Spinal cord (tissue), 10 donors: ENCODE results near the gene IQSEC3. TPM values are rescaled to one million over a fixed set of nuclear protein-coding genes. Genes with fewer than 3 reads are reported as not detected.
"Not testable (repeated sequence)": the region's sequence is repeated elsewhere in the genome, so short reads cannot be mapped to it uniquely, and the experiment has no call there.

Experiments used
- DNase-seq, 6 donors: peaks; one replicate each; pipeline versions ENCODE4 v3.0.0 to v3.0.0-alpha.2; 2013 to 2015; ENCODE audit warnings: low spot score in 6 of 6, low read depth in 4 of 6
- H3K27ac ChIP-seq: one replicate; pipeline ENCODE4 v1.5.1; 2013; ENCODE audit warnings: low read depth, low read length, control low read depth
- H3K27me3 ChIP-seq: one replicate; pipeline ENCODE4 v1.6.1; 2013; ENCODE audit warnings: low read length; ENCODE audit not compliant: control insufficient read depth, insufficient read depth
- H3K36me3 ChIP-seq: one replicate; pipeline ENCODE4 v1.6.1; 2013; ENCODE audit warnings: low read length; ENCODE audit not compliant: control insufficient read depth, insufficient read depth
- H3K4me1 ChIP-seq: one replicate; pipeline ENCODE4 v1.6.1; 2013; ENCODE audit warnings: low read length; ENCODE audit not compliant: control insufficient read depth, insufficient read depth
- H3K4me3 ChIP-seq: one replicate; pipeline ENCODE4 v1.5.1; 2013; ENCODE audit warnings: low read depth, low read length, control low read depth
- H3K9me3 ChIP-seq: one replicate; pipeline ENCODE4 v1.6.1; 2013; ENCODE audit warnings: low read length; ENCODE audit not compliant: control insufficient read depth, insufficient read depth
- WGBS: methylation state at CpG from one replicate; pipeline ENCODE4 v1.1.5; 2013; ENCODE audit warnings: missing lambda C conversion rate; ENCODE audit not compliant: insufficient coverage; 5-methylcytosine and 5-hydroxymethylcytosine counted together
- polyA plus RNA-seq, 2 donors: library from polyadenylated mRNA; unstranded; fragments of 120-200 nt; gene quantifications; one replicate each; pipeline ENCODE4 v1.2.1, GENCODE V29; 2013; ENCODE audit not compliant: insufficient read length in 2 of 2
- total RNA-seq, 2 donors: library from RNA; depleted of rRNA in 1 of 2; stranded (reverse); fragments of 120-200 nt in 1 of 2; fragments of >200 nt in 1 of 2; gene quantifications; one replicate each; pipeline versions ENCODE4 v1.2.3 to v1.2.4, GENCODE V29; 2013 to 2014
- donor health status: healthy.

Gene IQSEC3
- total and polyA plus RNA-seq, 4 donors = 7.8 to 65.3 (median 39.0) TPM

DNA sequence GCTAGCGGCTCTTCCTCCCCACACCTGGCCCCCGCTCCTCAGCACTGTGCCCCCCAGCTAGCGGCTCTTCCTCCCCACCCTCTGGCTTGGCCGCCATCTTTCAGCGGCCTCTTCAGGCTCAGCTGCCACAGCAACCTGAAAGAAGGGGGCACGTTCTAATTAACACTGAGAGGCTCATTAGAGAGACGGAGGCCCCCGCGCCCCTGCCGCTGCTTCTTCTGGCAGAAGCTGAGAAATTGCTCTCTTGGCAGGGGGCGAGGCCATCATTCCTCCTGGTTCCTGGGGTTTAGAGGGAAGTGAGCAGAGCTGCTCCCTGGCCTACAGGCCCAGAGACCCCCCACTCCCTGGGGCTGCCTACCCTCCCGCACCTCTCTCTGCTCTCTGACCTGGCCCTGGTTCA, 64.4 kb downstream of the IQSEC3 start:
- Histone ChIP-seq H3K4me1 (peaks cover 14% of the 10 kb centered on the region), H3K27me3 (no peaks in the 10 kb centered on the region), H3K9me3 (no peaks in the 10 kb centered on the region), H3K27ac (no peak overlapping the region), H3K36me3 (peaks cover 8% of the 10 kb centered on the region), H3K4me3 (no peak overlapping the region)
- DNase-seq = peak in 1 of 6 donors; percentile 58
- WGBS = 45% methylated on average over 5 of the region's 12 CpGs

DNA sequence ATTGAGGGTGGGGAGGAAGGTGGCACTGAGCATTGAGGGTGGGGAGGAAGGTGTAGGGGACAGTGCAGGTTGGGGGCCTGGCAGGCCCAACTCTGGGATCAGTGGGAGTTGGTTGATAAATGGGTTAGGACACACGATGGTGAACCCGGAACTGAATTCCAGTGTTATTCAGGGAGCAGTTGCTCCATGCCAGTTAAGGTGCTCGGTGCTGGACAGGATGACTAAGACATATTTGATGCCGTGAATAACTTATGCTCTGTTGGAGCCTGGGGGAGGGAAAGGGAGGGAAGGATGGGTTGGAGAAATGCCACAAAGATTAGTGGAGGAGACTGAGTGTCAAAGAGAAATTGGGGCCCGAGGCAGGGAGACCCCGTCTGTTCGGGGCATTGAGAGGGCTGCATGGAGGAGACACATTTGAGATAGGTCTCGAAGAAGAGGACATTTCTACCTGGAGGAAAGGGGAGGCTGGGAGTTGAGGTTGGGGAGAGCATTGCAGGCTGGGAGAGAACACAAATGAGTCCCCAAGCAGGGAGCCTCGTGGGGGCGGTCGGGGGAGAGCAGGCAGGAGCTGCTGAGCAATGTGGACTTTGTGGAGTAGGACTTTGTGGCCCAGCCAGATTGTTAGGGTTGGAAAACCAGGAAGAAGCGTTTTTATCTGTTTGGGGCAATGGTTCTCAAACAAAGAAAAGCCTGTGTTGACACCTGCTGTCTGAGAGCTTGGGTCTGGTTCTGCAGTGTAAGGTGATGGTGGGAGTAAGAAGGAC, 65.3 kb downstream of the IQSEC3 start:
- peaks cover 7% of the 10 kb centered on the region for H3K36me3 ChIP-seq
- H3K27ac ChIP-seq = no peak overlapping the region
- H3K4me3 ChIP-seq = no peak overlapping the region
- DNase-seq = no peak
- H3K9me3 ChIP-seq = no peaks in the 10 kb centered on the region
- peaks cover 14% of the 10 kb centered on the region for H3K4me1 ChIP-seq
- no peaks in the 10 kb centered on the region for H3K27me3 ChIP-seq
- WGBS = 83% methylated on average over 12 of the region's 12 CpGs

DNA sequence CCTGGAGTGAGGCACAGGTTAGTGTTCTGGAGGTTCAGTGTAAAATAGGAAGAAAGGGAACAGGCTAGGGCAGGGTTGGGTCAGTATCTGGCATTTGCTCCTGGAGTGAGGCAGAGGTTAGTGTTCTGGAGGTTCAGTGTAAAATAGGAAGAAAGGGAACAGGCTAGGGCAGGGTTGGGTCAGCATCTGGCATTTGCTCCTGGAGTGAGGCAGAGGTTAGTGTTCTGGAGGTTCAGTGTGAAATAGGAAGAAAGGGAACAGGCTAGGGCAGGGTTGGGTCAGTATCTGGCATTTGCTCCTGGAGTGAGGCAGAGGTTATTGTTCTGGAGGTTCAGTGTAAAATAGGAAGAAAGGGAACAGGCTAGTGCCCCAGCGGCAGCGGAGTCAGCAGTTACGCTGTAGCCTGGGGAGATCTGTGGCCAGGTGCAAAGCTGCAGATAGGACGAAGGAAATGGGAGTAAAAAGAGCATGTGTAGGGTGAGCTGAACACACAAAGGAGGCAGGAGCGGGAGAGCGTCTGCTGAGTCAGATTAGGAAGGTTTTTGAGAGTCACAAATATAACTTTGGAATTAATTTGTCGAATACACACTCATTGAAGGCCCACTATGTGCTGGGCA, 67.2 kb downstream of the IQSEC3 start:
- not testable (repeated sequence) for H3K27ac ChIP-seq, H3K27me3 ChIP-seq, H3K9me3 ChIP-seq, H3K4me3 ChIP-seq, DNase-seq
- 81% methylated on average over 7 of the region's 7 CpGs for WGBS
- Histone ChIP-seq H3K4me1 (peaks cover 15% of the 10 kb centered on the region), H3K36me3 (peaks cover 11% of the 10 kb centered on the region)

DNA sequence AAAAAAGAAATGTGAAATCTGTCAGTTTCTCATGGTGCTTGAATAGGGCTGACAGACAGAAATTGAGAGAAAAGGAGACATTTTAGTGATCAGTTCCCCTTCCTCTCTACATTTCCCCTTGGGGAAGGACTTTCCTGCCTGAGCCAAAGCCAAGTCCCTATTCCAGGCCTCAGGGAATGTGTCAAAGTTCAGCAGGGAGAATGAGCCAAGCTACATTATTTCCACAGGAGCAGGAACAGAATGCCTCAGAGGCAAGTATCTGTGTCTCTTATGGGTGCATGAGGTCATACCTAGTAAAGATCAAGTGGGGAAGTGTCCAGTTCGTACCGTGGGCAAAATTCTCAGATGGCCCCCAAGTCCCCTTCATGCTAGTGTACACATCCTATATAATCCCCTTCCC, 68.6 kb downstream of the IQSEC3 start:
- no peaks in the 10 kb centered on the region for H3K9me3 ChIP-seq
- H3K27me3 ChIP-seq = peaks cover 11% of the 10 kb centered on the region
- no peak overlapping the region for H3K27ac ChIP-seq
- WGBS = no CpG with 5 or more reads among the region's 2 CpGs
- peaks cover 28% of the 10 kb centered on the region for H3K4me1 ChIP-seq
- DNase-seq = no peak
- peaks cover 11% of the 10 kb centered on the region for H3K36me3 ChIP-seq
- no peak overlapping the region for H3K4me3 ChIP-seq

DNA sequence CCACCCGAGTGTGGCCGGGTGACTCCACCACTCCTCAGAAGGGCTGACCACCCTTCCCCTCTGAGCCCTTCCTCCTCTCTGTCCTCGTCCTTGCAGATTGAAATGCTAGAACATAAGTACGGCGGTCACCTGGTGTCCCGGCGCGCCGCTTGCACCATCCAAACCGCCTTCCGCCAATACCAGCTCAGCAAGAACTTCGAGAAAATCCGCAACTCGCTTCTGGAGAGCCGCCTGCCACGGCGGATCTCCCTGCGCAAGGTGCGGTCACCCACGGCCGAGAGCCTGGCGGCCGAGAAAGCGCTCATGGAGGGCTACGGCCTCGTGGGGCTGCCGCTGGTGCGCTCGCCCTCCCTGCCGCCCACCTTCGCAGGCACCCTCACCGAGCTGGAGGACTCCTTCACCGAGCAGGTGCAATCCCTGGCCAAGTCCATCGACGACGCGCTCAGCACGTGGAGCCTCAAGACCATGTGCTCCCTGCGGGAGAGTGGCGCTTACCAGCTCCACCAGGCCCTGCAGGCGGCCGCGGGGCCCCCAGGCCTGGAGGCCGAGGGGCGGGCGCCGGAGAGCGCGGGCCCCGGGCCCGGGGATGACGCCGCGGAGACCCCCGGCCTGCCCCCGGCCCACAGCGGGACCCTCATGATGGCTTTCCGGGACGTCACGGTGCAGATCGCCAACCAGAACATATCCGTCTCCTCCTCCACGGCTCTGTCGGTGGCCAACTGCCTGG, 71.8 kb downstream of the IQSEC3 start:
- DNase-seq = no peak
- 75% methylated on average over 62 of the region's 64 CpGs for WGBS
- Histone ChIP-seq H3K9me3 (no peaks in the 10 kb centered on the region), H3K4me3 (no peak overlapping the region), H3K27me3 (peaks cover 21% of the 10 kb centered on the region), H3K27ac (no peak overlapping the region), H3K4me1 (peaks cover 30% of the 10 kb centered on the region), H3K36me3 (peaks cover 22% of the 10 kb centered on the region)

DNA sequence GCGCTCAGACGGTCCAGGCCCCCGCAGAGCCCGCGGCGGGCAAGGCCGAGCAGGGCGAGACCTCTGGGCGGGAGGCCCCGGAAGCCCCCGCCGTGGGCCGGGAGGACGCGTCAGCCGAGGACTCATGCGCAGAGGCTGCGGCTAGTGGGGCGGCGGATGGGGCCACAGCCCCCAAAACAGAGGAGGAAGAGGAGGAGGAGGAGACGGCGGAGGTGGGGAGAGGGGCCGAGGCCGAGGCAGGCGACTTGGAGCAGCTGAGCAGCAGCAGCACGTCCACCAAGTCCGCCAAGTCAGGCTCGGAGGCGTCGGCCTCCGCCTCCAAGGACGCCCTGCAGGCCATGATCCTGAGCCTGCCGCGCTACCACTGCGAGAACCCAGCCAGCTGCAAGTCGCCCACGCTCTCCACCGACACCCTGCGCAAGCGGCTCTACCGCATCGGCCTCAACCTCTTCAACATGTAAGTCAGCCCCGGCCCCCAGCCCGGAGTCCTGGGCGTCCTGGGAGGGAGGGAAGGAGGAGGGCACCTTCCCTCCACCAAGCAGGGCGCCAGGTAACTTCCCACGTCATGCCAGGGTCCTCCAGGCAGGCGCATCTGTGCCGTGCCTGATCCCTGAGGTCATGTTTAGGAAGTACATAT, 72.4 kb downstream of the IQSEC3 start:
- 27% methylated on average over 35 of the region's 49 CpGs for WGBS
- H3K4me1 ChIP-seq = peaks cover 36% of the 10 kb centered on the region
- peak overlapping the region; percentile 22 for H3K27ac ChIP-seq
- peaks cover 21% of the 10 kb centered on the region for H3K27me3 ChIP-seq
- peak in 2 of 6 donors; percentile 35 to 62 for DNase-seq
- H3K36me3 ChIP-seq = peaks cover 22% of the 10 kb centered on the region
- H3K4me3 ChIP-seq = no peak overlapping the region
- no peaks in the 10 kb centered on the region for H3K9me3 ChIP-seq

DNA sequence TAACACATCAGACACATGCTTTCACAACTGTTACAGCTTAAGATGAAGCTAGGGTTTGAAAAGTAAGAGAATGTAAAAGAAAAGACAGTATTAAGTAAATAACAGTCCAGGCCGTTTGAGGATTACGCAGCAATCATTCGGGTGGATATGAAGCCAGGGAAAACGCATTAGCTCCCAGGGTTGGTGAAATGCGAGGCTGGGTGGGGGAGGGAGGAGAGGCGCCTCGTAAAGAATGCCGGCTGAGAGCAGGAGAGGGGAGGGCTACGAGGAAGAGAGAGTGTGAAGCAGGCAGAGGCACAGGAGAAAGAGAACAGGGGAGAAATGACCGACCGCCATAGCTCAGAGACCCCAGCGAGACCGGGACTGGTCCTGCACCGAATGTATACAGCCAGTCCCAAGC, 73.0 kb downstream of the IQSEC3 start:
- no peaks in the 10 kb centered on the region for H3K9me3 ChIP-seq
- no peak overlapping the region for H3K4me3 ChIP-seq
- peaks cover 22% of the 10 kb centered on the region for H3K36me3 ChIP-seq
- peak in 2 of 6 donors; percentile 57 to 86 for DNase-seq
- peaks cover 21% of the 10 kb centered on the region for H3K27me3 ChIP-seq
- WGBS = 9% methylated on average over 14 of the region's 14 CpGs
- H3K4me1 ChIP-seq = peaks cover 42% of the 10 kb centered on the region
- H3K27ac ChIP-seq = peak overlapping the region; percentile 22

DNA sequence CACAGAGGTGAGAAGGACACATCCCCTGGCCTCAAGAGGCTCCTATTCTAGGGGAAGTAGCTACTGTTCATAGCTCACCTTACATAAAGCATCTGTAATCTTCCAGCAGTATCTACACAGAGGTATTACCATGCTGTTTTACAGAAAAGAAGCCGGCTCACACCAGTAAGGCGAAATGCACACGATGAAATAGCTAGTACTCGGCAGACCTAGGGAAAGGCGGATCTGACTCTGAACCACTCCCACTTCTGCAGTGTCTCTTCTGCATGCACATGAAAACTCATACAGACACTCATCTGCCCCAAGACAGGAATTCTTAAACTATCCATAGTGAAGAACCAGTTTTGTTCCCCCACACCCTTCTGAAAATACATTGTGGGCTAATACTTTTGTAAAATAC, 73.6 kb downstream of the IQSEC3 start:
- peaks cover 21% of the 10 kb centered on the region for H3K27me3 ChIP-seq
- no peaks in the 10 kb centered on the region for H3K9me3 ChIP-seq
- peaks cover 22% of the 10 kb centered on the region for H3K36me3 ChIP-seq
- peak in 1 of 6 donors; percentile 54 for DNase-seq
- WGBS = 75% methylated on average over 5 of the region's 5 CpGs
- H3K4me3 ChIP-seq = no peak overlapping the region
- no peak overlapping the region for H3K27ac ChIP-seq
- peaks cover 46% of the 10 kb centered on the region for H3K4me1 ChIP-seq

DNA sequence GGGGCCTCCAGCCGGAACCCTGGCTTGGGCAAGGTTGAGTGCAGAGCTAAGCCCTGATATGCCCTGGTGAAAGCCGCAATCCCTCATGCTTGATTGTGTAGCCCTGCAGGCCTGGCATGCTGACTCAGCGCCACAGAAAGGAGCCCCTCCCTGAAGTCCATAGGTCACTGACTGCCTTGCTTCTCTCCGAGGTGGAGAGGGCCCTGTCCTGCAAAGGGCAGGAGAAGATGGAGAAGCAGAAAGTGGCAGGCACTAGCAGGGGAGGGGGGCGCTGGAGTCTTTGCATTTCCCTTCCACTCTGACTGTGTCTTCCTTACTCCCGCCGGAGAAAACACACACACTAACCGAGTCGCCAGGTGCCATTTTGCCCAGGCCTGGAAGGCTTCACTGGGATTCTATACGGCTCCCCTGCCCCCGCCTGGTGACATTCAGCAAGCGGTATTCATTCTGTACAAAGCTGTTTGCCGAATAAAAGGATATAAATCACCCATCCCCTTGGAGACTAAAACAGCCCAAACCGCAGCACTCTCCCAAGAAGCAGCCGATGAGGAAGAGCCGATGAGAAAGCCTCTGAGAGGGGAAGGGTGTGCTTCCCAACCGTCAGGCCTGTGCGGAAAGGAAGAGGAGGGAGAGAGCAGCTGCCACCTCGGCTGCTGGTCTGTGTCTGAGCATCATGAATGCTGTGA, 77.5 kb downstream of the IQSEC3 start:
- H3K27ac ChIP-seq = no peak overlapping the region
- H3K27me3 ChIP-seq = peaks cover 18% of the 10 kb centered on the region

More for the DNA sequence above, 77.5 kb downstream of the IQSEC3 start:
- H3K4me1 ChIP-seq = peaks cover 55% of the 10 kb centered on the region
- peaks cover 22% of the 10 kb centered on the region for H3K36me3 ChIP-seq
- 17% methylated on average over 13 of the region's 19 CpGs for WGBS
- H3K4me3 ChIP-seq = no peak overlapping the region
- H3K9me3 ChIP-seq = no peaks in the 10 kb centered on the region
- DNase-seq = peak in 4 of 6 donors; percentile 51 to 93 (median 65)
